ENCODE data around the gene CCDC134. TPM values are rescaled to one million over a fixed set of nuclear protein-coding genes. Genes with fewer than 3 reads are reported as not detected.

Gene CCDC134
- total RNA-seq, 2 experiments from 2014 or later = 21.0 to 21.6 TPM

DNA sequence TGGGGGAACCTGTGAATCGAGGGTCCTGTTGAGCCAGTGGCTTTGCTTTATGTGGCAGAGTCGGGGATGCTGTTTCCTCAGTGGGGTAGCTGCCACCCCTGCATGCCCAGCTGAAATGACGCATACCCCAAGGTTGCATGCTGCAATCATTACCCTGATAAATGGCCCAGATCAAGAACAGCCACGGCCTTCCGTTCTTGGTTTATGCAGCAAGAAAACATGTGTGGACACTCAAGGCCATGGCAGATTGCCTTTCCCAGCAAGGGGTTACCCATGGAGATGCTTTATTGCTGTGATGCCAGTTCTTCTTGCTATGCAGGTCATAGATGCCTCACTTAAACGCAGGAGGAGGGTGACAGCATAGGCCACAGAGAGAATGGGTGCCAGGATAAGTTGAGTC is 18.1 kb downstream of the CCDC134 start:
- no peak for DNase-seq
- H3K4me1 Mint-ChIP-seq = peaks cover 19% of the 10 kb centered on the region
- H3K27me3 Mint-ChIP-seq = no peaks in the 10 kb centered on the region
- no peaks in the 10 kb centered on the region for H3K9me3 Mint-ChIP-seq
- no peak overlapping the region for H3K4me3 Mint-ChIP-seq
- ChIA-PET CTCF (interaction anchor here (0.6 to 1.8 kb wide), 2 partner anchors 11 to 13 kb away, joined by 3 to 7 read pairs; no protein-coding TSS in a partner anchor), POLR2A (no interaction called here)
- H3K27ac Mint-ChIP-seq = no peak overlapping the region
- peaks cover 15% of the 10 kb centered on the region for H3K36me3 Mint-ChIP-seq (ENCODE audit: low read depth)

DNA sequence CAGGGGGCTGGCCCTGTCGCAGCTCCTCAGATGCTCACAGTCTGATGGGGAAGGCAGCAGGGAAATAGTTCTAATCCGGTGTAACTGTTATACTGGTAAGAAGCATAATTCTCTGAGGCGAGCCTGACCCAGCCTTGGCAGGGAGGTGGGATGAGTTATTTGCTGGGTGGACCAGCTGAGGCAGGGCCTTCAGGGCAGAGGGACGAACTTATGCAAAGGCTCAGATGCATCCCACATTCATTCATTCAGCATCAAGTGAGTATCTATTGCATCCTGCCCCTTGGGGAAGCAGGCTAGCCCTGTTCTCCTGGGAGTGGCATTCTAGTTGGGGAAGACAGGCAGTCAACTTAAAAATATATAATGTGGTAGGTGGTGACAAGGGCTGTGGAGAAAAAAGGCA is 18.8 kb downstream of the CCDC134 start:
- no peak overlapping the region for H3K4me3 Mint-ChIP-seq
- POLR2A ChIA-PET = no interaction called here
- CTCF ChIA-PET = interaction anchor here (1.8 kb wide), 1 partner anchor 10 kb away, joined by 7 read pairs; no protein-coding TSS in a partner anchor

DNA sequence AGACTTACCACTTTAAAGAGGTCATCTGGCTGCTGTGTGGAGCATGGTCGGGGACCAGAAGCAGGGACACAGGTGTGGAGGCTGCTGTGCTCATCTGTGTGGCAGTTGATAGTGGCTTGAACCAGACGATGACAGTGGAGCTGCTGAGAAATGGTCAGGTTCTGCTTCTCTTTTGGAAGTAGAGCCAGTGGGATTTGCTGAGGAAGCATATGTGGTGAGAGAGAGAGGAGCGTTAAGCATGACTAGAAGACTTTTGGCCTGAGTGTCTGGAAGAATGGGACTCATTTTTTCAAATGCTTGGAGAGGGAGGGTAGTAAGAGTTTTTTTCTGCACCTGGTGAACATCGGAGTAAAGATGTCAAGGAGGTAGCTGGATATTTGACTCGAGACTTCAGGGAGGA is 20.0 kb downstream of the CCDC134 start:
- CTCF ChIA-PET = interaction anchor here (0.7 to 1.7 kb wide), 4 partner anchors 42 to 120 kb away, joined by 3 to 5 read pairs (median 4); no protein-coding TSS in a partner anchor
- no peak overlapping the region for H3K4me3 Mint-ChIP-seq
- H3K36me3 Mint-ChIP-seq (ENCODE audit: low read depth) = peaks cover 13% of the 10 kb centered on the region
- no peak for DNase-seq
- peaks cover 19% of the 10 kb centered on the region for H3K4me1 Mint-ChIP-seq
- POLR2A ChIA-PET = no interaction called here
- H3K9me3 Mint-ChIP-seq = no peaks in the 10 kb centered on the region
- no peaks in the 10 kb centered on the region for H3K27me3 Mint-ChIP-seq
- no peak overlapping the region for H3K27ac Mint-ChIP-seq

More for the DNA sequence above, 18.8 kb downstream of the CCDC134 start:
- no peaks in the 10 kb centered on the region for H3K27me3 Mint-ChIP-seq
- no peak overlapping the region for H3K27ac Mint-ChIP-seq
- peaks cover 16% of the 10 kb centered on the region for H3K36me3 Mint-ChIP-seq (ENCODE audit: low read depth)
- H3K9me3 Mint-ChIP-seq = no peaks in the 10 kb centered on the region
- DNase-seq = no peak
- peaks cover 19% of the 10 kb centered on the region for H3K4me1 Mint-ChIP-seq

DNA sequence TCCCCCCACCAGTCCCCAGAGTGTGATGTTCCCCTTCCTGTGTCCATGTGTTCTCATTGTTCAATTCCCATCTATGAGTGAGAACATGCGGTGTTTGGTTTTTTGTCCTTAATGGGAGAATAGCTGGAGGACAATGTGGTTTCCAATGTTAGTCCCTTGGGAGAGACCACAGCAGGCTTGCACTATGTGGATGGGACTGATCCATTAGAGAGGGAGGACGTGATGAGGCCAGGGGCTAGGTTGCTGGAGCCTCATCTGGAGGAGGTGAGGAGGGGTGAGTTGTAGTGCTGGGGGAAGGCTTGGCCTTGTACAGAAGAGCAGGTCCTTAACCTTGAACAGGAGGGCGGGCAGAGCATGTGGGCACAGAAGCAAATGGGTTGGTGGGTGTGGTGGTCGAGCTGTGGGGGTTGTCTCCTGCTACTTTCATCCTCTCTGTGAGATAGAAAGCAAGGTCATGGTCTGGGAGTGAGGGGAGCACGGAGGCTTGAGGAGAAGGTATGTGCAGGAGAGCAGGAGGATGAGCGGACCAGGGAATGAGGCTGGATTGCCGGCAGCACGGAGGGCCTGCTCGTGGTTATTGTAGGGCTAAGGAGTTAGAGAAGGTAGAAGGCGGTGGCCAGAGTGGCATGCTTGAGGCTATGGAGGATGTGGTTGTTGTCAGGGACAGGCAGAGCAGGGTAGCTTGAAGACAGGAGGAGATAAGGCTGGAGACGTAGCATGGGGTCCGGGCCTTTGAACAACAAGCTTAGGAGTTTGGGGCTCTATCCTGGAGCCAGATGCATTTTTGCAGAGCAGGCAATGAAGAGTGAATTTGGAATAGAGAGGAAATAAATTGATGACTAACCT is 21.2 kb downstream of the CCDC134 start:
- Mint-ChIP-seq H3K4me1 (peaks cover 18% of the 10 kb centered on the region), H3K27me3 (no peaks in the 10 kb centered on the region), H3K4me3 (no peak overlapping the region), H3K9me3 (no peaks in the 10 kb centered on the region), H3K27ac (peak overlapping the region; percentile 20), H3K36me3 (ENCODE audit: low read depth) (peaks cover 11% of the 10 kb centered on the region)
- no peak for DNase-seq
- CTCF ChIA-PET = interaction anchor here (0.6 to 1.7 kb wide), 7 partner anchors 10 to 145 kb away, joined by 3 to 6 read pairs (median 3); no protein-coding TSS in a partner anchor
- POLR2A ChIA-PET = no interaction called here

DNA sequence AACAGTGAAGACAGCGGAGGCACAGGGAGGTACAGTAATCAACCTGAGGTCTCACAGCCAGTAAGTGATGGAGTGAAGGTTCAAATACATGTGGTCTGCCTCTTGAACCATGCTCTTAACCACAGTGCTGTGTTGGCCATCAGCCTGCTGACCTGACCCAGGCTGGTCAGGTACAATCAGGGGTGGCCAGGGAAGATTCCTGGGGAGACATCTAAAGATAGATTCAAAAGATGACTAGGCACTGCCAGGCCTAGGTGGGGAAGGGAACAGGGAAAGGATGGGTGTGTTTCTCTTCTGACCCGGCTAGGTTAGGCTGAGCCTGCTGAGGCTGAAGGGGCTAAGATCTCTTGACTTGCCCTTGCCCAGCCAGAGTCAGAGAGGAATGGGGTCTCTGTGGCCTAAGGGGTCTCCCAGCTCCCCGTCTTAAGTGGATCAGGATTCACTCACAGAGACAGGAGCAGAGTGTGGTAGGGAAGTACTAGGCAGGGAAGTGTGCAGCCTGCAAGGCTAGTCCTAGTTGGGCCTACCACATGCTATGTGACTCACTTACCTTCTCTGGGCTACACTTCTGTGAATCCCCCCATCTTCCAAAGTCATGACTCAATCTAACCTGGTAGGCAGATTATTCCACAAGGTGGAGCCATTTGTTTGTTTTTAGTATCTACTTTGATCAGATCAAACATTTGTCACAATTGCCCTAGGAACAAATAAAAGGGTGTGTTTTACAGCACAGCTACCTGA is 22.0 kb downstream of the CCDC134 start:
- Mint-ChIP-seq H3K9me3 (no peaks in the 10 kb centered on the region), H3K36me3 (ENCODE audit: low read depth) (peaks cover 13% of the 10 kb centered on the region), H3K4me3 (no peak overlapping the region), H3K4me1 (peaks cover 17% of the 10 kb centered on the region), H3K27me3 (no peaks in the 10 kb centered on the region), H3K27ac (peak overlapping the region; percentile 20)
- POLR2A ChIA-PET = no interaction called here
- CTCF ChIA-PET = interaction anchor here (0.6 to 1.5 kb wide), 11 partner anchors 9 to 935 kb away, joined by 3 to 6 read pairs (median 4); partner anchors contain the start of gene CENPM
- peak; percentile 61 for DNase-seq

DNA sequence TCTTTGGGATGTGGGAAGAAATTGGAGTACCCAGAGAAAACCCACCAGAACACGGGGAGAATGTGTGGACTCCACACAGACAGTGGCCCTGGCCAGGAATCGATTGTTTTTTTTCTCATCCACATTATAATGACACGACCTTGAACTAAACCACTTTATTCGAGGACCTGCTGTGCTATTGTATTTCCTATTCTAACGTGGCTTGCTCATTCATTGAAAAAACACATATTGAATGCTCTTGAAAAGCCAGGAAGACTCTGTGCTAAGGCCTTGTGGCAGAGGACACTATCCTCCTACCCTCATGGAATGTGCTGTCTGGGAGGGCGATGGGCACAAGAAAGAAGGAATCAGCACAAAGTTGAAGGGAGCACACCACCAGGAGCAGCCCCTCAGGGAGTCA is 23.3 kb downstream of the CCDC134 start:
- H3K4me3 Mint-ChIP-seq = no peak overlapping the region
- peaks cover 19% of the 10 kb centered on the region for H3K4me1 Mint-ChIP-seq
- POLR2A ChIA-PET = interaction anchor here (0.7 kb wide), 1 partner anchor 1785 kb away, joined by 3 read pairs; no protein-coding TSS in a partner anchor
- H3K36me3 Mint-ChIP-seq (ENCODE audit: low read depth) = peaks cover 13% of the 10 kb centered on the region
- H3K27ac Mint-ChIP-seq = no peak overlapping the region
- DNase-seq = no peak
- no peaks in the 10 kb centered on the region for H3K9me3 Mint-ChIP-seq
- H3K27me3 Mint-ChIP-seq = no peaks in the 10 kb centered on the region
- CTCF ChIA-PET = interaction anchor here (0.6 kb wide), 1 partner anchor 41 kb away, joined by 3 read pairs; no protein-coding TSS in a partner anchor

DNA sequence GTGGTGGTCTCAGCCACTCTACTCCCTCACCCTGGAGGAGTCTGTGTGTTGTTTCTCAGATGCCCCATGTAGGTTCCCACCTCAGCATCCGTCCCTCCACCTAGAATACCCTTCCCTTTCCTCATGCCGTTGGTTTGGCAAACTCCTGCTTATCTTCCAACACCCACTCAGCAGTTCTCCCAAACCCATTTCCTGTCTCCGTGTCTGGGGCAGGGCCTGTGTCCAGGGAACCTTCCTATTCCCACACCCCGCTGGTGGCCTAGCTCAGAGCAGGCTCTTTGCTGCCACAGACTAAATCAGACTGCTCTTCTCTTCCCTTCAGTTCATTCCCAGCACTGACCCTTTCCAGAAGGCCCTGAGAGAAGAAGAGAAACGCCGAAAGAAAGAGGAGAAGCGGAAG is 24.9 kb downstream of the CCDC134 start:
- ChIA-PET POLR2A (no interaction called here), CTCF (interaction anchor here (1.1 to 2.1 kb wide), 4 partner anchors 26 to 121 kb away, joined by 3 to 15 read pairs (median 6); partner anchors contain the start of gene CCDC134)
- Mint-ChIP-seq H3K27me3 (no peaks in the 10 kb centered on the region), H3K27ac (peak overlapping the region; percentile 42), H3K36me3 (ENCODE audit: low read depth) (peaks cover 23% of the 10 kb centered on the region), H3K4me3 (no peak overlapping the region), H3K9me3 (no peaks in the 10 kb centered on the region), H3K4me1 (peaks cover 21% of the 10 kb centered on the region)
- no peak for DNase-seq

DNA sequence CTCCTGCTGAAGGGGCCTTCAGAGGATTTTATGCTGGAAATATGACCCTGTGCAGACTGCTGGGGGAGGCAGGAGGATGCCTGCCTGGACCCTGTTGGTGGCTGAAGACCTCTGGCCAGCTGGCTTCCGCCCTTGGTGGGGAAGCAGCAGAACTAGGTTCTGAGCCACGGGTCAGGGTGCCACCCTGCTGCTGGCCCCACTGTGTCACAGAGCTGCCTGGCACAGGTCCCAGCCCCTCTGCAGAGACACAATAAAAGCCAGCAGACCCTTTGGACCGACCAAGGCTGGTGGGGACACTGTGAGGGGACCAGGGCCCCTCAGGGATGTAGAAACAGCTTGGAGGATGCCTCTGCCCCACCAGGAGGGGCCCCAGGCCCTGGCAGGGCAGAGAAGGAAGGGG is 25.5 kb downstream of the CCDC134 start:
- H3K9me3 Mint-ChIP-seq = no peaks in the 10 kb centered on the region
- H3K4me3 Mint-ChIP-seq = no peak overlapping the region
- POLR2A ChIA-PET = no interaction called here

DNA sequence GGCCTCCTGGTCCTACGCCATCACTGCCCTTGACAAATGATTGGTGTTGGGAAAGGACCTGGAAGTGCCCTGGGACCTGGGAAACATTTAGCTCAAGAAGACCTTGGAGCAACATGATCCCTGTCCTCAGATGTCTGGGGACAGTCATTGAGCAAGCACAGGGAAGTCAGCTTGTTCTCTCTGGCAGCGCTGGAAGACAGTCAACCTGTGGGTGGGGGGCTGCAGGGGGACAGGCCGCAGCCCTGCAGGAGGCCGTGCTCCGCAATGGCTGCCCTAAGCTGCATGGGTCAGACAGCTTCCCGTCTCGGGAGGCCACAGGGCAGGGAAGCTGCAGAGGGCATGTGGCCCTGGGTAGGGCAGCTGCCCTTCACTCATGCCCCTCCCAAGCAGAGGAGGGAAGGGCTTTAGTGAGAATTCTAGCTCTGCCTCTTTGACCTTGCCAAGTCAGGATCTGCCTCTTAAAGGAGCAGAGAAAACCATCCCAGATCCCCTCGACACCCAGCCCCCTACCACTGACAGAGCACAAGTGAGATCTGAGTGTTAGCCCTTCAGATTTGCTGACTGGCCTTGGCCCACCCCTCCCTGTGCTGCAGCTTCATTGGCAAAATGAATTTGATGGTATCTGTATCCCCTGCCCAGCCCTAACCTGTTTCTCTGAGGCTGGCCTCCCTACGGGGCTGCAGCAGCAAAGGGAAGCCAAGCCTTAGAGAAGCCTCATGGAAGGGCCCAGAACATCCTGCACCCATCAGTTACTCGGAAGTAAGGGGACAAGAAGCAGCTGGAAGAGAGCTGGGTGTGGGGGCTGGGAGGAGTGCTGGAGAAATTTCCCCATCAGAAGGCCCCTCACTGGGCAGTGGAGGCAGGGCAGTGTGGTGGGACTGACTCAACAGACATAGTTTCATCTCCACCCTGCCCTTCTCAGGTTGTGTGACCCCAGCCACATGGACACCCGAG is 26.2 kb downstream of the CCDC134 start:
- Mint-ChIP-seq H3K4me3 (no peak overlapping the region), H3K27ac (peak overlapping the region; percentile 3)

More for the DNA sequence above, 25.5 kb downstream of the CCDC134 start:
- CTCF ChIA-PET = interaction anchor here (0.8 to 2.1 kb wide), 5 partner anchors 26 to 120 kb away, joined by 3 to 15 read pairs (median 3); partner anchors contain the start of gene CCDC134
- H3K36me3 Mint-ChIP-seq (ENCODE audit: low read depth) = peaks cover 28% of the 10 kb centered on the region
- no peaks in the 10 kb centered on the region for H3K27me3 Mint-ChIP-seq
- peak overlapping the region; percentile 3 for H3K27ac Mint-ChIP-seq
- peaks cover 23% of the 10 kb centered on the region for H3K4me1 Mint-ChIP-seq
- no peak for DNase-seq

DNA sequence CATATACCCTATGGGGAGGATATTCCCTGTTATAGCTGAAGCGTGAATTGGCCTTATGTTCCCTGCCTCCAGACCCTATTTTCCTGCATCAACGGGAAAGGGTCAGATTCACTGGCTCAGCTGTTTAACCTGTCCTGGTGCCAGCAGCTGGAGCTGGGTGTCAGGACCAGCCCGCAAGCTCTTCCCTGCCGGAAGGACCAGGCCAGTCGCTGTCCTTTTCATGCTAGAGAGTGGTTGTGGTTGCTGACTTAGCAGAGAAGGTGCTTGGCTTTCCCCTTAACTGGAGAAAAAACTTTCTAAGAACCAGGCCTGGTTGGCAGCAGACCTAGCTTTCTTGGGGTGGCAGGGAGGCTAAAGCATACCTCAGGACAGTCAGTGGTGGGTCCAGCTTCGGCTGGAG is 27.2 kb downstream of the CCDC134 start:
- H3K9me3 Mint-ChIP-seq = peaks cover 7% of the 10 kb centered on the region
- ChIA-PET POLR2A (no interaction called here), CTCF (interaction anchor here (0.6 kb wide), 1 partner anchor 609 kb away, joined by 4 read pairs; no protein-coding TSS in a partner anchor)
- no peak overlapping the region for H3K27ac Mint-ChIP-seq
- peaks cover 41% of the 10 kb centered on the region for H3K36me3 Mint-ChIP-seq (ENCODE audit: low read depth)
- no peak for DNase-seq
- H3K4me3 Mint-ChIP-seq = no peak overlapping the region
- H3K27me3 Mint-ChIP-seq = no peaks in the 10 kb centered on the region
- H3K4me1 Mint-ChIP-seq = peaks cover 25% of the 10 kb centered on the region

More for the DNA sequence above, 26.2 kb downstream of the CCDC134 start:
- Mint-ChIP-seq H3K36me3 (ENCODE audit: low read depth) (peaks cover 35% of the 10 kb centered on the region), H3K4me1 (peaks cover 24% of the 10 kb centered on the region), H3K9me3 (peaks cover 4% of the 10 kb centered on the region), H3K27me3 (no peaks in the 10 kb centered on the region)
- no peak for DNase-seq
- ChIA-PET CTCF (interaction anchor here (0.6 to 2.1 kb wide), 6 partner anchors 27 to 610 kb away, joined by 3 to 15 read pairs (median 4); partner anchors contain the start of gene CCDC134), POLR2A (no interaction called here)

DNA sequence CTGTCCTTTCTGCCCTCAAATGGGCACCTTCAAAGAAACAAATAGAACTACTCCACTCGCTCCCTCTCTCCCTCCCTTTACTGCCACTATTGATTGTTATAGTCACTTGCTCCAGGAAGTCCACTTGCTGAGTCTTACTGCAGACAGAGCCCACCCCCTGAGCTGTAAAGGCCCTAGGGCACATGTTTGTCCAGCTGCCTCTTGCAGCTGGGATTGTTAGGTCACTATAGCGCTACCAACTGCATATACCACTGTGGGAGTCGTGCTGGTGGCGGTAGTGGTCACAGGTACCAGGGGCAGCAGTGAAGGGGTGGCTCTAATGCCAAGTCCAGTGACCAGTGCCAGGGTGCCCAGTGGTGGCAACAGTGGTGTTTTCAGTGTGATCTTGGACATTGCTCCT is 28.0 kb downstream of the CCDC134 start:
- Mint-ChIP-seq H3K4me1 (peaks cover 22% of the 10 kb centered on the region), H3K9me3 (peaks cover 7% of the 10 kb centered on the region), H3K36me3 (ENCODE audit: low read depth) (peaks cover 41% of the 10 kb centered on the region), H3K27me3 (no peaks in the 10 kb centered on the region), H3K27ac (no peak overlapping the region), H3K4me3 (no peak overlapping the region)
- POLR2A ChIA-PET = no interaction called here
- no peak for DNase-seq
- CTCF ChIA-PET = interaction anchor here (0.6 to 2.4 kb wide), 3 partner anchors 10 to 132 kb away, joined by 3 to 7 read pairs (median 5); no protein-coding TSS in a partner anchor

DNA sequence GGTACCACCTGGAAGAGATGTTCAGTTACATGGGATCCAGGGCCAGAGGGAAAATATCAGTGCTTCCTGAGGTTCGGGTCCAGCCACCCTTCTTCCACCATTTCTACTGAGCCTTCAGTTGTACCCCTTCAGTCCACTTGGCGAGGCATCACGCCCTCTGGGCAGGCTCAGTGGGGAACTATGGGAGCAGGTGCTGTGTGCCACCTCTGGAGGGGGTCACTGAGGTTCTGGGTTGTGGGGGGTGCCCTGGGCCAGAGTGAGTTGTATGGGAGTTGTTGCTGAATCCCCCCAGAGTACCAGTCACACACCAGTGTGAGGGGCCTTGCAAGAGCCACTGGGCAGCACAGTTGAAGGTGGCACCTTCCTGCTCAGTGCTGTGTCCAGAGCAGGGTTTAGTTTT is 29.7 kb downstream of the CCDC134 start:
- peaks cover 46% of the 10 kb centered on the region for H3K36me3 Mint-ChIP-seq (ENCODE audit: low read depth)
- no peaks in the 10 kb centered on the region for H3K27me3 Mint-ChIP-seq
- H3K9me3 Mint-ChIP-seq = peaks cover 7% of the 10 kb centered on the region
- POLR2A ChIA-PET = no interaction called here
- no peak overlapping the region for H3K4me3 Mint-ChIP-seq
- H3K4me1 Mint-ChIP-seq = peaks cover 34% of the 10 kb centered on the region
- CTCF ChIA-PET = interaction anchor here (1.4 to 2.4 kb wide), 2 partner anchors 12 to 27 kb away, joined by 3 to 7 read pairs; no protein-coding TSS in a partner anchor
- no peak overlapping the region for H3K27ac Mint-ChIP-seq
- no peak for DNase-seq
